A549 (cell line): ENCODE data around the gene TROAP.
A peak's percentile ranks its signal among the peaks of the same experiment; 100 is the strongest.

ENCODE experiments used
- CTCF ChIP-seq: fragments of >200 bp; sonication (Bioruptor Twin); formaldehyde crosslinking; IDR thresholded peaks from 3 replicates; pipeline ENCODE4 v1.5.1; 2016
- EP300 ChIP-seq, 2 experiments: fragments of >200 bp; sonication (Bioruptor Twin); formaldehyde crosslinking; IDR thresholded peaks; 2 replicates in 1 of 2; 3 replicates in 1 of 2; pipeline ENCODE4 v1.6.1; 2016 to 2017
- HDAC2 ChIP-seq: fragments of 200-600 bp; sonication (generic); IDR thresholded peaks from 2 replicates; pipeline ENCODE4 v1.6.1; 2016
- HOXA7 ChIP-seq: fragments of 250-450 bp; sonication (Bioruptor Pico); IDR thresholded peaks from 2 replicates; pipeline ENCODE4 v1.5.0; 2020; ENCODE audit warnings: mild to moderate bottlenecking, moderate library complexity
- KDM1A ChIP-seq: fragments of 200-600 bp; sonication (generic); IDR thresholded peaks from 2 replicates; pipeline ENCODE4 v1.6.1; 2016; ENCODE audit warnings: low read depth, mild to moderate bottlenecking
- POLR2A ChIP-seq: IDR thresholded peaks from 2 replicates; pipeline ENCODE4 v1.6.1; 2012; ENCODE audit warnings: mild to moderate bottlenecking, low read length
- POLR2AphosphoS2 ChIP-seq: conservative IDR thresholded peaks from 2 replicates; pipeline ENCODE4 v1.6.1; 2012; ENCODE audit warnings: low read length, improper control_type of control experiment, inconsistent platforms
- RCOR1 ChIP-seq: fragments of 150-350 bp; IDR thresholded peaks from 2 replicates; pipeline ENCODE4 v1.6.1; 2014; ENCODE audit warnings: antibody characterized with exemption, low read length, low read depth
- REST ChIP-seq: fragments of 200-600 bp; sonication (generic); IDR thresholded peaks from 2 replicates; pipeline ENCODE4 v1.6.1; 2016; ENCODE audit warnings: antibody characterized with exemption, mild to moderate bottlenecking, moderate library complexity
- ZC3H11A ChIP-seq: fragments of 450-650 bp; IDR thresholded peaks from 2 replicates; pipeline ENCODE4 v1.6.1; 2014; ENCODE audit warnings: antibody characterized with exemption, mild to moderate bottlenecking

GRCh38 chr12:49273726-49274395 lies 49.2 kb upstream of the TROAP start:
- TF ChIP-seq ZC3H11A (no peak), HDAC2 (no peak), CTCF (no peak), RCOR1 (no peak), KDM1A (no peak), POLR2A (no peak), POLR2AphosphoS2 (peak; percentile 97), REST (no peak), HOXA7 (CRISPR knock-in tag) (peak; percentile 94), EP300 (IDR thresholded peaks at IDR 0.05) (no peak)
